GM23248 (cell line): ENCODE data around the gene GPR18.

ENCODE experiments used
- EZH2 ChIP-seq: fragments of 200-600 bp; sonication (generic); IDR thresholded peaks from 2 replicates; pipeline ENCODE4 v1.6.1; 2018; ENCODE audit warnings: antibody characterized with exemption, mild to moderate bottlenecking; ENCODE audit not compliant: insufficient read depth, poor library complexity, severe bottlenecking
- EZH2phosphoT487 ChIP-seq: fragments of 200-600 bp; sonication (generic); IDR thresholded peaks from 2 replicates; pipeline ENCODE4 v1.6.1; 2018; ENCODE audit warnings: antibody characterized with exemption, moderate library complexity, mild to moderate bottlenecking, low read depth; ENCODE audit not compliant: insufficient read depth

GRCh38 chr13:99256709-99257108, 1.5 kb downstream of the GPR18 start:
- TF ChIP-seq EZH2 (no peak), EZH2phosphoT487 (no peak)
